K562 (cell line): ENCODE measurements around the gene WDR31. TPM values are rescaled to one million over a fixed set of nuclear protein-coding genes. Genes with fewer than 3 reads are reported as not detected.

Experiments
- FOXK2 ChIP-seq, 2 experiments: fragments of 450-650 bp; IDR thresholded peaks in 1 of 2; conservative IDR thresholded peaks in 1 of 2; 2 replicates each; pipeline ENCODE4 v1.6.1; 2016; ENCODE audit warnings: low read depth in 2 of 2, mild to moderate bottlenecking in 1 of 2
- PBX2 ChIP-seq, 2 experiments: IDR thresholded peaks in 1 of 2; conservative IDR thresholded peaks in 1 of 2; 2 replicates each; pipeline ENCODE4 v1.6.1; 2016; ENCODE audit warnings: low read depth in 2 of 2, mild to moderate bottlenecking in 1 of 2, missing compliant biosample characterization in 1 of 2, missing genetic modification characterization in 1 of 2, moderate library complexity in 1 of 2
- PHF20 ChIP-seq: fragments of 450-650 bp; IDR thresholded peaks from 2 replicates; pipeline ENCODE4 v1.6.1; 2018; ENCODE audit not compliant: partially characterized antibody
- TFAP4 ChIP-seq: sonication (generic); formaldehyde crosslinking; IDR thresholded peaks from 2 replicates; pipeline ENCODE4 v1.8.0; 2022; ENCODE audit warnings: missing genetic modification reagents, mild to moderate bottlenecking, moderate library complexity, borderline replicate concordance
- ZNF274 ChIP-seq: IDR thresholded peaks from 2 replicates; pipeline ENCODE4 v1.6.1; 2011; ENCODE audit warnings: low read depth, mild to moderate bottlenecking, low read length, moderate library complexity, borderline replicate concordance
- ZNF764 ChIP-seq: fragments of 250-450 bp; sonication (Bioruptor Pico); IDR thresholded peaks from 2 replicates; pipeline ENCODE4 v1.4.0; 2020; ENCODE audit warnings: low read depth, mild to moderate bottlenecking, moderate library complexity
- polyA plus RNA-seq, 8 experiments: library from polyadenylated mRNA; depleted of rRNA in 4 of 8; stranded (reverse) in 5 of 8; unstranded in 3 of 8; fragments of >200 nt; fragmentation: Nextera tagmentation in 2 of 8; fragmentation: Illumina TruSeq in 1 of 8; extraction: Ambion mirVana in 2 of 8; extraction: Trizol in 1 of 8; gene quantifications; 2 replicates each; pipeline versions ENCODE4 v1.2.1 to v1.2.3, GENCODE V29; 2011 to 2014; ENCODE audit warnings: inconsistent platforms in 1 of 8, missing spikeins in 1 of 8
- total RNA-seq, 7 experiments: library from RNA; depleted of rRNA in 6 of 7; stranded (reverse); fragments of >200 nt in 6 of 7; fragmentation: Illumina TruSeq in 2 of 7; extraction: Trizol in 2 of 7; gene quantifications; 2 replicates each; pipeline versions ENCODE4 v1.2.1 to v1.2.3, GENCODE V29; 2011 to 2021; ENCODE audit warnings: low replicate concordance in 1 of 7
- TF ChIP-seq, protein P1 (sequence below), 2 experiments: fragments of 450-650 bp; formaldehyde crosslinking in 1 of 2; IDR thresholded peaks; 2 replicates each; pipeline versions ENCODE4 v1.4.0 to v1.6.1; 2014 to 2020; ENCODE audit warnings: mild to moderate bottlenecking in 2 of 2, borderline replicate concordance in 1 of 2, low read depth in 1 of 2
- TF ChIP-seq, protein P2 (sequence below): sonication (generic); formaldehyde crosslinking; IDR thresholded peaks from 2 replicates; pipeline ENCODE4 v1.8.1; 2022; ENCODE audit warnings: missing genetic modification reagents
- TF ChIP-seq, protein P3 (sequence below): fragments of 250-450 bp; sonication (Bioruptor Pico); IDR thresholded peaks from 2 replicates; pipeline ENCODE4 v1.4.0; 2020; ENCODE audit warnings: borderline replicate concordance

WDR31 gene
- total and polyA plus RNA-seq, 9 of the 15 experiments (the other 6 are each of a cell fraction or from before 2014, with no cell fraction given): 0.35 to 1.8 (median 0.95) TPM

GRCh38 chr9:113343732-113344231, 3.7 kb upstream of the WDR31 start (continued):
- peak; percentile 27; the same call in 1 of the 2 replicates for TF ChIP-seq TFAP4 (CRISPR knock-in tag)
- peak; percentile 29 for TF ChIP-seq PHF20
- TF ChIP-seq PBX2 (CRISPR knock-in tag; IDR thresholded peaks at IDR 0.05; ENCODE audit: low read depth): no peak
- peak; percentile 67 for TF ChIP-seq PBX2 (tag; conservative IDR thresholded peaks at IDR 0.05; ENCODE audit: low read depth)
- TF ChIP-seq ZNF764 (CRISPR knock-in tag): no peak
- TF ChIP-seq, protein P1, sequence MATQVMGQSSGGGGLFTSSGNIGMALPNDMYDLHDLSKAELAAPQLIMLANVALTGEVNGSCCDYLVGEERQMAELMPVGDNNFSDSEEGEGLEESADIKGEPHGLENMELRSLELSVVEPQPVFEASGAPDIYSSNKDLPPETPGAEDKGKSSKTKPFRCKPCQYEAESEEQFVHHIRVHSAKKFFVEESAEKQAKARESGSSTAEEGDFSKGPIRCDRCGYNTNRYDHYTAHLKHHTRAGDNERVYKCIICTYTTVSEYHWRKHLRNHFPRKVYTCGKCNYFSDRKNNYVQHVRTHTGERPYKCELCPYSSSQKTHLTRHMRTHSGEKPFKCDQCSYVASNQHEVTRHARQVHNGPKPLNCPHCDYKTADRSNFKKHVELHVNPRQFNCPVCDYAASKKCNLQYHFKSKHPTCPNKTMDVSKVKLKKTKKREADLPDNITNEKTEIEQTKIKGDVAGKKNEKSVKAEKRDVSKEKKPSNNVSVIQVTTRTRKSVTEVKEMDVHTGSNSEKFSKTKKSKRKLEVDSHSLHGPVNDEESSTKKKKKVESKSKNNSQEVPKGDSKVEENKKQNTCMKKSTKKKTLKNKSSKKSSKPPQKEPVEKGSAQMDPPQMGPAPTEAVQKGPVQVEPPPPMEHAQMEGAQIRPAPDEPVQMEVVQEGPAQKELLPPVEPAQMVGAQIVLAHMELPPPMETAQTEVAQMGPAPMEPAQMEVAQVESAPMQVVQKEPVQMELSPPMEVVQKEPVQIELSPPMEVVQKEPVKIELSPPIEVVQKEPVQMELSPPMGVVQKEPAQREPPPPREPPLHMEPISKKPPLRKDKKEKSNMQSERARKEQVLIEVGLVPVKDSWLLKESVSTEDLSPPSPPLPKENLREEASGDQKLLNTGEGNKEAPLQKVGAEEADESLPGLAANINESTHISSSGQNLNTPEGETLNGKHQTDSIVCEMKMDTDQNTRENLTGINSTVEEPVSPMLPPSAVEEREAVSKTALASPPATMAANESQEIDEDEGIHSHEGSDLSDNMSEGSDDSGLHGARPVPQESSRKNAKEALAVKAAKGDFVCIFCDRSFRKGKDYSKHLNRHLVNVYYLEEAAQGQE (IDR thresholded peaks at IDR 0.05; ENCODE audit: borderline replicate concordance): peak; percentile 95
- TF ChIP-seq, protein P1 (CRISPR knock-in tag; IDR thresholded peaks at IDR 0.05; ENCODE audit: low read depth): no peak
- TF ChIP-seq, protein P2, sequence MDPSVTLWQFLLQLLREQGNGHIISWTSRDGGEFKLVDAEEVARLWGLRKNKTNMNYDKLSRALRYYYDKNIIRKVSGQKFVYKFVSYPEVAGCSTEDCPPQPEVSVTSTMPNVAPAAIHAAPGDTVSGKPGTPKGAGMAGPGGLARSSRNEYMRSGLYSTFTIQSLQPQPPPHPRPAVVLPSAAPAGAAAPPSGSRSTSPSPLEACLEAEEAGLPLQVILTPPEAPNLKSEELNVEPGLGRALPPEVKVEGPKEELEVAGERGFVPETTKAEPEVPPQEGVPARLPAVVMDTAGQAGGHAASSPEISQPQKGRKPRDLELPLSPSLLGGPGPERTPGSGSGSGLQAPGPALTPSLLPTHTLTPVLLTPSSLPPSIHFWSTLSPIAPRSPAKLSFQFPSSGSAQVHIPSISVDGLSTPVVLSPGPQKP: no peak
- TF ChIP-seq FOXK2 (conservative IDR thresholded peaks at IDR 0.05 in 1 of 2, IDR thresholded peaks at IDR 0.05 in 1 of 2; ENCODE audit: low read depth in 2 of 2): peak; percentile 62 to 81
- TF ChIP-seq, protein P3, sequence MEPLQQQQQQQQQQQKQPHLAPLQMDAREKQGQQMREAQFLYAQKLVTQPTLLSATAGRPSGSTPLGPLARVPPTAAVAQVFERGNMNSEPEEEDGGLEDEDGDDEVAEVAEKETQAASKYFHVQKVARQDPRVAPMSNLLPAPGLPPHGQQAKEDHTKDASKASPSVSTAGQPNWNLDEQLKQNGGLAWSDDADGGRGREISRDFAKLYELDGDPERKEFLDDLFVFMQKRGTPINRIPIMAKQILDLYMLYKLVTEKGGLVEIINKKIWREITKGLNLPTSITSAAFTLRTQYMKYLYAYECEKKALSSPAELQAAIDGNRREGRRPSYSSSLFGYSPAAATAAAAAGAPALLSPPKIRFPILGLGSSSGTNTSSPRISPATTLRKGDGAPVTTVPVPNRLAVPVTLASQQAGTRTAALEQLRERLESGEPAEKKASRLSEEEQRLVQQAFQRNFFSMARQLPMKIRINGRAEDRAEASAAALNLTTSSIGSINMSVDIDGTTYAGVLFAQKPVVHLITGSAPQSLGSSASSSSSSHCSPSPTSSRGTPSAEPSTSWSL (CRISPR knock-in tag): no peak
- TF ChIP-seq ZNF274: no peak
